Neural cell (in vitro differentiated cells): ENCODE results near the gene PLD1. TPM values are rescaled to one million over a fixed set of nuclear protein-coding genes. Genes with fewer than 3 reads are reported as not detected.

ENCODE experiments used
- H2AFZ ChIP-seq: fragments of 200-600, 300-800 bp; sonication (generic), shearing (Covaris generic); 2 replicates; pipeline ENCODE4 v1.6.0; 2014; ENCODE audit warnings: low read depth, mild to moderate bottlenecking, antibody characterized with exemption, low read length, moderate library complexity
- H3F3A ChIP-seq: fragments of 200-600 bp; shearing (Covaris generic); 2 replicates; pipeline ENCODE4 v1.6.1; 2016; ENCODE audit warnings: mild to moderate bottlenecking, moderate library complexity, mixed read lengths, antibody characterized with exemption, low read length; ENCODE audit not compliant: insufficient read depth, poor library complexity, severe bottlenecking
- H3K27ac ChIP-seq: fragments of 200-600, 300-800 bp; sonication (generic), shearing (Covaris generic); 2 replicates; pipeline ENCODE4 v1.5.1; 2014; ENCODE audit warnings: mild to moderate bottlenecking, low read length, moderate library complexity
- H3K27me3 ChIP-seq: fragments of 300-800, 200-600 bp; sonication (generic), shearing (Covaris generic); 2 replicates; pipeline ENCODE4 v1.6.0; 2014; ENCODE audit warnings: mild to moderate bottlenecking, low read depth, low read length, moderate library complexity; ENCODE audit not compliant: insufficient read depth
- H3K36me3 ChIP-seq: fragments of 300-800, 200-600 bp; sonication (generic), shearing (Covaris generic); 2 replicates; pipeline ENCODE4 v1.5.1; 2014; ENCODE audit warnings: mild to moderate bottlenecking, antibody characterized with exemption, low read length, moderate library complexity; ENCODE audit not compliant: insufficient read depth
- H3K4me2 ChIP-seq: fragments of 300-800, 200-600 bp; sonication (generic), shearing (Covaris generic); 2 replicates; pipeline ENCODE4 v1.6.0; 2014; ENCODE audit warnings: mild to moderate bottlenecking, low read length
- H3K4me3 ChIP-seq: fragments of 300-800, 200-600 bp; sonication (generic), shearing (Covaris generic); 2 replicates; pipeline ENCODE4 v1.5.1; 2014; ENCODE audit warnings: mild to moderate bottlenecking, low read length, moderate library complexity
- H3K79me2 ChIP-seq: fragments of 200-600 bp; shearing (Covaris generic); replicated peaks from 2 replicates; pipeline ENCODE4 v1.6.0; 2014; ENCODE audit warnings: mild to moderate bottlenecking, low read length, moderate library complexity; ENCODE audit not compliant: insufficient read depth
- H3K9ac ChIP-seq: fragments of 300-800, 200-600 bp; sonication (generic), shearing (Covaris generic); 2 replicates; pipeline ENCODE4 v1.6.1; 2016; ENCODE audit warnings: mild to moderate bottlenecking, low read length, mixed read lengths
- H3K9me2 ChIP-seq: fragments of 200-600 bp; shearing (Covaris generic); 2 replicates; pipeline ENCODE4 v1.6.1; 2016; ENCODE audit warnings: mild to moderate bottlenecking, low read length, mixed read lengths; ENCODE audit not compliant: insufficient read depth
- H3K9me3 ChIP-seq: fragments of 200-600, 300-800 bp; sonication (generic), shearing (Covaris generic); 2 replicates; pipeline ENCODE4 v1.6.1; 2016; ENCODE audit warnings: mild to moderate bottlenecking, mixed run types, low read length, moderate library complexity, mixed read lengths
- H4K20me1 ChIP-seq: fragments of 200-600 bp; shearing (Covaris generic); 2 replicates; pipeline ENCODE4 v1.6.1; 2016; ENCODE audit warnings: mild to moderate bottlenecking, mixed run types; ENCODE audit not compliant: insufficient read depth
- CTCF ChIP-seq: fragments of 450-650 bp; IDR thresholded peaks from 2 replicates; pipeline ENCODE4 v1.5.1; 2014; ENCODE audit warnings: antibody characterized with exemption, mild to moderate bottlenecking, moderate library complexity; ENCODE audit not compliant: poor library complexity, severe bottlenecking
- EP300 ChIP-seq: fragments of 450-650 bp; conservative IDR thresholded peaks from 2 replicates; pipeline ENCODE4 v1.6.1; 2014; ENCODE audit warnings: antibody characterized with exemption, mild to moderate bottlenecking, moderate library complexity; ENCODE audit not compliant: poor library complexity, severe bottlenecking
- EZH2 ChIP-seq: fragments of 200-600, 300-800 bp; shearing (Covaris generic), sonication (generic); IDR thresholded peaks from 2 replicates; pipeline ENCODE4 v1.6.1; 2014; ENCODE audit warnings: antibody characterized with exemption, low read length, borderline replicate concordance, mild to moderate bottlenecking; ENCODE audit not compliant: insufficient read depth, poor library complexity, severe bottlenecking
- MXI1 ChIP-seq: fragments of 450-650 bp; conservative IDR thresholded peaks from 2 replicates; pipeline ENCODE4 v1.6.1; 2014; ENCODE audit warnings: antibody characterized with exemption, mild to moderate bottlenecking; ENCODE audit not compliant: poor library complexity, severe bottlenecking
- POLR2AphosphoS5 ChIP-seq: IDR thresholded peaks from 2 replicates; pipeline ENCODE4 v1.6.1; 2012
- RAD21 ChIP-seq: fragments of 450-650 bp; conservative IDR thresholded peaks from 2 replicates; pipeline ENCODE4 v1.6.1; 2014; ENCODE audit warnings: antibody characterized with exemption, mild to moderate bottlenecking, moderate library complexity
- REST ChIP-seq: IDR thresholded peaks from 2 replicates; pipeline ENCODE4 v1.6.1; 2012; ENCODE audit warnings: borderline replicate concordance
- SMC3 ChIP-seq: fragments of 450-650 bp; conservative IDR thresholded peaks from 2 replicates; pipeline ENCODE4 v1.6.1; 2014; ENCODE audit warnings: antibody characterized with exemption, mild to moderate bottlenecking, moderate library complexity; ENCODE audit not compliant: poor library complexity
- TAF1 ChIP-seq: IDR thresholded peaks from 2 replicates; pipeline ENCODE4 v1.6.1; 2012; ENCODE audit warnings: low read depth
- polyA plus RNA-seq: library from polyadenylated mRNA; depleted of rRNA; stranded (reverse); fragments of >200 nt; gene quantifications from 2 replicates; pipeline ENCODE4 v1.2.3, GENCODE V29; 2014

PLD1 gene
- polyA plus RNA-seq, 1 donor from 2014 or later, result 0.06 TPM

- Histone ChIP-seq H3K27me3 (no peaks in the 10 kb centered on the region), H3K36me3 (no peaks in the 10 kb centered on the region), H3K4me2 (no peak overlapping the region), H3K4me3 (no peak overlapping the region), H3K9ac (no peak overlapping the region), H3K79me2 (no peaks in the 10 kb centered on the region), H3F3A (no peaks in the 10 kb centered on the region), H3K9me3 (no peaks in the 10 kb centered on the region), H4K20me1 (no peaks in the 10 kb centered on the region), H3K9me2 (no peaks in the 10 kb centered on the region), H3K27ac (no peak overlapping the region), H2AFZ (no peak overlapping the region)
- TF ChIP-seq EZH2 (no peak), POLR2AphosphoS5 (no peak), TAF1 (no peak), MXI1 (no peak), CTCF (no peak), REST (no peak), SMC3 (no peak), EP300 (no peak), RAD21 (no peak)
Measured at GRCh38 chr3:171776839-171777583, 33.3 kb downstream of the PLD1 start.

- TF ChIP-seq REST, result no peak
- TF ChIP-seq POLR2AphosphoS5, result no peak
- no peak for TF ChIP-seq EZH2
- TF ChIP-seq TAF1, result no peak
- TF ChIP-seq SMC3, result no peak
- TF ChIP-seq RAD21, result no peak
- no peak for TF ChIP-seq MXI1
- Histone ChIP-seq H3K36me3 (no peaks in the 10 kb centered on the region), H3K9me2 (no peaks in the 10 kb centered on the region), H3K27ac (no peak overlapping the region), H3K9ac (no peak overlapping the region), H3K9me3 (no peaks in the 10 kb centered on the region), H2AFZ (no peak overlapping the region), H3K4me3 (no peak overlapping the region), H3K27me3 (no peaks in the 10 kb centered on the region), H3K79me2 (no peaks in the 10 kb centered on the region), H3K4me2 (no peak overlapping the region), H3F3A (no peaks in the 10 kb centered on the region), H4K20me1 (no peaks in the 10 kb centered on the region)
Measured at GRCh38 chr3:171776411-171776810, 33.9 kb downstream of the PLD1 start.
